Renal pelvis (tissue), 4 donors: ENCODE results near the gene G6PC2. TPM values are rescaled to one million over a fixed set of nuclear protein-coding genes. Genes with fewer than 3 reads are reported as not detected.
"Not testable (repeated sequence)": the region's sequence is repeated elsewhere in the genome, so short reads cannot be mapped to it uniquely, and the experiment has no call there.

Experiments
- DNase-seq: peaks from one replicate; pipeline ENCODE4 v3.0.0-alpha.2; 2013
- polyA plus RNA-seq, 3 donors: library from polyadenylated mRNA; unstranded; fragments of 120-200 nt; gene quantifications; one replicate each; pipeline ENCODE4 v1.2.1, GENCODE V29; 2013; ENCODE audit not compliant: insufficient read length in 3 of 3

The G6PC2 gene
- polyA plus RNA-seq, 3 donors, result 0.09 to 0.24 TPM; not detected in 1

DNA sequence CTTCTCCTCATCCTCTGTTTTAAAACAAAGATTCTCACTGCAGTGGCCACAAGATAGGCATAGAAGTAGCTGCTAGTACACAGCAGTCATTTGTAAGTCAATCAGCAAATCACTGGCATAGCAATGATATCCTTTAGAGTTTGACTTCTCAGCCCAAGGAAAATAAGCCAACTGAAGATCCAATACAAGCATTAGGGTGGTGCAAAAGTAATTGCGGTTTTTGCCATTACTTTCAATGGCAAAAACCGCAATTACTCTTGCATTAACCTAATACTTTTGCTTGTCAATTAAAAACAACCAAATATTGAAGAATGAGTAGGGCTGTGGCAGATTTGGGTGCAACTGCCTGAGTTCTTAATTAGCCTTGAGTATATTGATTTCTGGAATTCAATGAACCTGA is 2.8 kb downstream of the G6PC2 start:
- DNase-seq, result no peak

DNA sequence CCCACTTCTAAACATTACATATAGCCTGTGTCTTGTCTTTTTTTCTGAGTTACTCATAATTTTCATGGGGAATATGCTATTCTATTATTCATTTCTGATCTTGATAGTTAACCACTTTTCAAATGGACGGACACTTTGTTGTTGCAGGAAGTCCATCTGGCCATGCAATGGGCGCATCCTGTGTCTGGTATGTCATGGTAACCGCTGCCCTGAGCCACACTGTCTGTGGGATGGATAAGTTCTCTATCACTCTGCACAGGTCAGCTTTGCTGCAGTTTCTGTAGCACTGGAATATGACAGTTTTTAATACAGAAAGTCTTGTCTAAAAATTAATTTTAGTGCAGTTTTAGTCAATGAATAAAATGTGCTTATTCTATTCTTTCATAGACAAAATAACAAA is 3.3 kb downstream of the G6PC2 start:
- DNase-seq, result no peak

DNA sequence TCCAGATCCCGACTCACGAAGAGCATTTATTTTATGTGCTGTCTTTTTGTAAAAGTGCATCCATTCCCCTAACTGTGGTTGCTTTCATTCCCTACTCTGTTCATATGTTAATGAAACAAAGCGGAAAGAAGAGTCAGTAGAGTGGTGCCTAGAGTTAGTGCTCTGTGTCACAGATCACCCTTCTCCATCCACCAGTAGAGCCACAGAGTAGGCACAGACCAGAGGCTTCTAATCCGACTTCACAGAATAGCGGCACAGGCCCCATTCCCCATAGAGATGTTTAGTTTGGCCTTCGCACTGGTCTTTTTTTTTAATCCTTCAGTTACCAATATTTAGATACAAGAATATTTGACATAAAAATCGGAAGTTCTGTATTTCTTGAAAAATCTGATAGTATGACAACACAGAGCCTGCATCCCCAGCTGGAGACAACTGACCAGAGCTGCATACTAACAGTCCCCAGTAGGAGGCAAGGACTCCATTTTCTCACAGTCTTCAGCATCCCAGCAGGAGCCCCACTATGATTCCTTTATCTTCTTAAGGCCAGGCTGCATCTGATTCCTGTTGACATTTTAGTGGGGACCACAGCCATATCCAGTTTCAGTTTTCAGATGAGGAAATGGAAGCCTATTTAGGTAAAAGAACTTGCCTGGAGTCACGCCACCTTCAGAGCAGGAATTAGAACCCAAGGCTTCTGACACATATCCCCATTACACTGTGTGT is 7.0 kb downstream of the G6PC2 start:
- DNase-seq, result no peak

- no peak for DNase-seq
These were observed 9.2 kb downstream of the G6PC2 start for GRCh38 chr2:168910330-168910729.

DNA sequence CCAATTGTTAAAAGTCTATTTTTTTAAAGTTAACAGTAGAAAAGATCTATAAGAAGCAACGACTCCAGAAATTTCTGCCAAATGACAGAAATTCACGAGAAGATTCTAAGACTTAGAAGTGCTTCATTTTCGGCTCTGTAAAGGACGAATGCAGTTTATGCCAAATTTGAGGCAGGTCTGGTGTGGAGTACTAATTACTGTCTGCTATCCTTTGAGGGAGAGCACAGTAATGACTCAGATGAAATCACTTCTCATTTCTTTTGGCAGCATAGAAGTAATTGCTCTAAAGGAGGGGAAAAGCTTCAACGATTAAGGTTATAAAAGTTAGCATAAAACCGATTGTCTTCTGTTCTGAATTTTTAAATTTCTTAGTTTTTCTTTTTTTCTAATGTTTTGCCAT is 11.4 kb downstream of the G6PC2 start:
- DNase-seq, result no peak

DNA sequence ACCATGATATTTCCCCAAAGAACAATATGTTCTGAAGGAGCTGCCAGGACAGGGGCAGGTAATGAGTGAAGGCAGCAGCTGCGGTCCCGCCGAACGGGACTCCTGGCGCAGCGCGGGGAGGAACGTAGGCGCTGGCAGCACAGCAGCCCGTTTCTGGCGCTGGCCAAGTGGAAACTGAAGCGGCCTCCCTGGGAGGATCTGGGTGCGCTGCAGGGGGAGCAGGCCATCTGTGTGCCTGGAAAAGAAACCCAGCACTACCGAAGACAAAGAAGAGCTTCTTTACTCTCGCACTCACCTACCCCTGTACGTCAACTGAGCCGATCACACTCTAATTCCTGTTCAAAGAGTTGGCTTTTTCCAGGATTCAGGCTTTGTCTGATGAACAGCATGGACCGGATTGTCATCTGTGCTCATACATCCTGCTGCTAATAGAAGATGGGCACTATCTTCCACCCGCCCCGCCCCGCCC is 11.8 kb downstream of the G6PC2 start:
- DNase-seq, result no peak

DNA sequence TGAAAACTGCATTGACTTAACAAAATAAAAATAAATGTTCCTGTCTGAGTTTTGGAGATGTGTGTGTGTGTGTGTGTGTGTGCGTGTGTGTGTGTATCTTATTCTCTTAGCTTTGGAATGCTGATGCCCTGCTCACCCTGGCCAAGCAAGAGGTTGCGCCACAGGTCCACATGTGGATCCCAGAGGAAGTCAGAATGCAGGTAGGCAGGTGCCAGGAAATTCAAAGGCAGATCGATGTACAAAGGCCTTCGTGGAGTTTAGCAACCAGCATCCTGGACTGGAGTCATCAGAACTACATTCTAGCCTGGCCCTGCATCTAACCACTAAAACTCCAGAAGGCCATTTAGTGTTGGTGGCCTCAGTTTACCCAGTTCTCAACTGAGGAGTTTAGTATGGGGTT is 12.4 kb downstream of the G6PC2 start:
- DNase-seq, result no peak

DNA sequence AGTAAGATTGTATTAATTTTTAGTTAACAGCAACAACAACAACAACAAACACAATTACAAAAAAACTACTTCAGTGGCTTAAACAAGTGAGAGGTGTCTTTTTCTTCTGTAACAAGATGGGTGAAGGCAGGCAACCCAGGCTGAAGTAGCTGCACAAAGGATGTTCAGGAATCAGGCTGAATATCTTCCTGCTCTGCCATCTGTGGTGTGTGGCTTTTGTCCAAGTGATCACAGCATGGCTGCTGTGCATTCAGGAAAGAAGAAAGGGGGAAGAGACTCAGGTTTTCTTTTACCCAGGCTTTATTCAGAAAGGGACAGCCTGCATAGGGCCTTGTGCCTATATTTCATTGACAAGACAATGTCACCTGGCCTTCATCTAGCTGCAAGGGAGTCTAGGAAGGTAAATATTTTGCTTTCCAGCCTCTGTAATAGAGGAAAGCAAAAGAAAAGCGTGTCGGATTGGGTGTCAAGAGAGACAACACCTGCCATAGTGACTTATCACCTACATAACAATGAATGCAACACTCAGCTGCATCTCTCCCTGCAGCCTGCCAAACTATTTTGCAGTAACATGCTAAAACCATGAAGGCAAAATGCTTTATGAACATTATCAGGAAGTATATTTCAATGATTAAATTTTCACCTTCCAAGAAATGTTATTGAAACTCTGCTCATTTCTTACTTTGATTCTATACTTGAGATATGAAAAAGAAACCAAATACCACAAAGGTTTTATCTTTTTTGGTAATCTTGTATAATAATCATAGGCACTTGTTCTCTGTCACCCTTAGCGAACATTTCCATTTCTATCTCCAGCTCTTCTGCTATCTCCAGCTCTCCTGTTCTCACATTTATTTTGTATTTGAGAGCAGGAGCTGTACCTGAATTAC is 14.6 kb downstream of the G6PC2 start:
- DNase-seq, result no peak

DNA sequence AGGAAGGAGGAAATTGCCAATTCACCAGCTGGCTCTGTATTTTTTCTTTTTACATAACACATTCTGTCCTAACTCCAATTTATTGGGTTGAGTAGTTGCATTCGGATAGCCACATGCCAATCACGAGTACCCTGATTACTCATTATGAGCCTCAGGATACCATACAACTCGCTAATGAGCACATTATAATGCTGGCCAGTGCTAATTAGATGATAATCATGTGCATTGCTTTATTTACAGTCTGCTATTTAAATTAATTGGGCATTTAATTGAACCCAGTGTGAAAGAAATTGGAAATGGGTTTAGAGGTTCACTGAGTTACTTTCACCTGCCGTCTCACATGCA is 15.2 kb downstream of the G6PC2 start:
- no peak for DNase-seq

- DNase-seq, result peak; percentile 14
These were observed 19.5 kb downstream of the G6PC2 start for GRCh38 chr2:168920504-168921157.

DNA sequence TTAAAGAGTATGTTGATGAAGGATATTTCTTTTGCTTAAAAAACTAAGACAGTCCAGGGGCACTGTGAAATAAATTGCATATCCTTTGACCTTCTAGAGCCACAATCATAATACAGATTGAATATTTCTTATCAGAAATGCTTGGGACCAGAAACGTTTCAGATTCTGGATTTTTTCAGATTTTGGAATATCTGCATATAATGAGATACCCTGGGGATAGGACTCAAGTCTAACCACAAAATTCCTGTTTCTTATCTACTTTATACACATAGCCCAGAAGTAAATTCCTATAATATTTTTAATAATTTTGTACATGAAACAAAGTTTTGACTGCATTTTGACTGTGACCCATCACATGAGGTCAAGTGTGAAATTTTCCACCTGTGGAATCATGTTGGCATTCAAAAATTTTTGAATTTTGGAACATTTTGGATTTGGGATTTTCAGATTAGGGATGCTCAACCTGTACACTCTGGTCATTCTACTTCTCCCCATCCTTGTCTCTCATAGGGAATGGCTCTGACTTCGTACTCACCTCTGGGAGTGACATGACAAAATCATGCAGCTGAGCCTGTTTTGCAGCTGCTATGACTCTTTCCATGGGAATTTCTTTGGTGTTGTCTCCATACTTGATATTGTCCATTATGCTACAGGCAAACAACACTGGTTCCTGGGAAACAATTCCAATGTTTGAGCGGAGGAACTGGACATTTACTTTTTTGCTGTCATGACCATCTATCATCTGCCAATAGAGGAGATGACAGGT is 25.7 kb downstream of the G6PC2 start:
- DNase-seq, result no peak

DNA sequence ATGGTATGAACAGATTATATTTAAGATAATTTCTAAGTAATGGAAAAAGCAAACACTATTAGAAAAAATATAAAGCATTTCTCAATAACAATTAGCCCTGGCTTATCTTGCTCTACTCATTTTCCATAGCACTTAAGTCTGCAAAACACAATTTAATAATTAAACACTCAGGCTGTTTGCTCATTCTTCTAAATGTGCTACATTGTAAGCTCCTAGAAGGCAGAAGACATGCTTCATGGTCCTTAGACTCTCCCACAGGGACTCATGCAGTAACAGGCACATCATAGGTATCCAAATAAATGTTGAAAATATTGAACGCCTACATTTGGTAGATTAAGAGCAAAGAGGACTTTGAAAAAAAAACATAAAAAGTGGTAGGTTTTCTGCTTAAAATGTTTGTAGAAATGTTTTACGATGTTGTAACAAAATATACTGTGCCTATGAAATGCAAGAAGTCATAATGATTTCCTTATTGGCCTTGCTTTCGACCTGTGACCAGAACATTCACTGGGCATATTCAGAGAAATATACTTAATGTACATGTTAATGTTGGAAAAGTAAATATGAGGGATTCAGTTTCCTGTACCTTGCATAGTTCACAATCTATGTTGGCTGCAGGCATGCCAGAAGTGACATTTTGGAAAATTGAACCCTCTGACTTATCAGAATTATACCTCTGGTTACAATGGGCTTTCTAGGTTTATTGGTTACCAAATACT is 27.2 kb downstream of the G6PC2 start:
- DNase-seq, result no peak

- DNase-seq, result no peak
These were observed 27.9 kb downstream of the G6PC2 start for GRCh38 chr2:168929031-168929430.

DNA sequence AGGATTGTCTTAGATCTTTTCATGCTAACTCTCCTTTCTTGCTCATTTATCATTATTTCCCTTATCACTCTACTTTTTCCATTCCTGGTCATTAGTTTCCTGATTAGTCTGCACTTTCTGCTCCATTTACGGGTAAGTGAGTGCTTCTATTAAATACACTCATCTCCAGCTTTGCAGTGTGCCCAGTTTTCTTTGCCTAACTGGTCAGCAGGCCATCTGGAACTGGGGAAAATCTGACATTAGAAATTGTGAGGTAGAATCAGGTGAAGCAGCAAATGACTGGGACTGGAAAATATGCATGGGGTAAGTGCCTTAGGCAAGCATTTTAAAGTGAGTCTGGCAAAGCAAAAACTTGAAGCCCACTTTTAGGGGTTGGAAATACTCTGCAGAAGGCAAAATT is 29.2 kb downstream of the G6PC2 start:
- DNase-seq, result no peak

DNA sequence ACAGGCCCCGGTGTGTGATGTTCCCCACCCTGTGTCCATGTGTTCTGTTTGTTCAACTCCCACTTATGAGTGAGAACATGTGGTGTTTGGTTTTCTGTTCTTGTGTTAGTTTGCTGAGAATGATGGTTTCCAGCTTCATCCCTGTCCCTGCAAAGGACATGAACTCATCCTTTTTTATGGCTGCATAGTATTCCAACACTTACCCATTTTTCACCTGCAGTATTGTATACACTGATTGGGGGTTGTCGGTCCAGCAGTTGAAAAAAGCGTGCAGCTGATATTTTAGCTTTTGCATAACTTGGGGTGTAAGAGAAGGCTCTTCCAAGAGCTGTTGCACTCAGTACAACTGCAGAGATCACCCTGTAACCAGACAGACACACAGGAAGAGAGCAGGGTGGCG is 31.1 kb downstream of the G6PC2 start:
- DNase-seq, result not testable (repeated sequence)

GRCh38 chr2:168934826-168935225 is 33.7 kb downstream of the G6PC2 start:
- no peak for DNase-seq

DNA sequence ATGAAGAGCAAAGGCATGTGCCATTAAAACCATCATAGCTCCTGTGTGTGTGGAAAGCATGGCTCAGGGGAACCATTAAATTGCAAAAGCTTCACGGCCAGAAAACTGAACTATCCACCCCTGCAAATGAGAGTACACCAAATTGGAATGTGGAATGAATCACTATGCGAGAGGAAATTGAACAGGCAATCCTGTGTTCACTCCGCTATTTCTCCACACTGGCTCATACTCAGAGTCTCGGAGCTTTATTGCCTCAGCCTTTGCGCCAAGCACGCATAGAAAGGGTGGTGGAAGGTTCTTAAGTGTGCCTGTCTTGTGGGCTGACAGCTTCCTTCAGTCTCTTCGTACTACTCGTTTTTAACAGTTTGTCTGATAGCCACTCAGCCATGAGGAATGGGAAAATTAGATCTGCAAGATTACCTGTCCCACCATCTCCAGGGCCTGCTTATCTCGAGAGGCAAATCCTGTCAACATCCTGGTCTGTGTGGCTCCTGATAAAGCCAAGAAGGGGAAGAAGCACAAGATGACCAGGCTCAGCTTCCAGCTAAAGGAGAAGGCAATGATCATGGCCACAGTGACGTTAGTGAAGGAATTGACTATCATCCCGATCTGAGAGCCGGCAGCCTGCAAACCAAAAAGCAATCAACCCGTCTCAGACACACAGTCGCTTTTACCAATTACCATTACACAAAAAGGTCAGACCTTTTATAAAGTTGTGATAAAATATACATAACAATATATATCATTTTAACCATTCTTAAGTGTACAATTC is 34.9 kb downstream of the G6PC2 start:
- no peak for DNase-seq

DNA sequence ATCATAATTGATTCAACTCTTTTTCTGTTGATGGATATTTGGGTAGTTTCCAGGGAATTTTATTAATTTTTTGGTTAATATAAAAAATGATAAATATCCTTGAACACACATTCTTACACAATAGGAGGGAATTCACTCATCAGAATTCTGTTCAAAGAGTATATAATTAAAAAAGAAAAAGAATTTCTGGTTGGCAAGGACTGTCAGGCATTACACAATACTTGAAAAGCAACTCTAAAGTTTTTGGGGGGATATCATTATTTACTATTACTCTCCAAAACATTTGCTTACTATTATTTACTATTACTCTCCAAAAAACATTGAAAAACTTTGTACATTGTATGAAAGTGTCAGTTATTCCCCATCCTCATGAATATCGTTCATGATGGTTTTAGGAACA is 38.0 kb downstream of the G6PC2 start:
- DNase-seq, result no peak

DNA sequence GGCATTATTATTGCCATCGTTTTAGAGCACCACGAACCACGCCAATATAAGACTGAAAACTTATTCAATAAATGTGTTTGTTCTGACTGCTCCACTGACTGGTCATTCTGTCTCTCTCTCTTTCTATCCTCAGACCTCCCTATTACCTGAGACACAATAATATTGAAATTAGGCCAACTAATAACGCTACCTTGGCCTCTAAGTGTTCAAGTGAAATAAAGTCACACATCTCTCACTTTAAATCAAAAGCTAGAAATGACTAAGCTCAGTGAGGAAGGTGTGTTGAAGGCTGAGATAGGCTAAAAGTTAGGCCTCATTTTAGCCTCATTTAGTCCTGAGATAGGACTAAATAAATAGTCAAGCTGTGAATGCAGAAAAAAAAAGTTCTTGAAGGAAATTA is 38.8 kb downstream of the G6PC2 start:
- no peak for DNase-seq

DNA sequence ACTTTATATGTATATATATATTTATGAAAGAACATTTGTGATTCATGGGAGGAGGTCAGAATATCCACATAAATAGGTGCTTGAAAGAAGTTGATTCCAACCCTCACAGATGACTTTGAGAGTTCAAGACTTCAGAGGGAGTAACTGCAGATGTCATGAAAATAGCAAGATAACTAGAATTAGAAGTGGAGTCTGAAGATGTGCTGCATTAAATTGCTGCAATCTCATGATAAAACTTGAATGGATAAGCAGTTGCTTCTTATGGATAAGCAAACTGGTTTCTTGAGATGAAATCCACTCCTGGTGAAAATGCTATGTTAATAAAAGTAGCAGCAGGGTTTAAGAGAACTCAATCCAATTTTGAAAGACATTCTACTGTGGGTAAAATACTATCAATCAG is 40.2 kb downstream of the G6PC2 start:
- DNase-seq, result no peak

- DNase-seq, result no peak
These were observed 43.0 kb downstream of the G6PC2 start for GRCh38 chr2:168944065-168944464.
